EL (cell line): ENCODE measurements around the gene RIN1.
"Not testable (repeated sequence)": the region's sequence is repeated elsewhere in the genome, so short reads cannot be mapped to it uniquely, and the experiment has no call there.

Source experiments
- DNase-seq: peaks from one replicate; pipeline ENCODE4 v3.0.0-alpha.2; 2016

The RIN1 gene

GRCh38 chr11:66317723-66318599, 18.3 kb downstream of the RIN1 start:
- DNase-seq = peak; percentile 78

- peak; percentile 64 for DNase-seq
Observed at GRCh38 chr11:66317322-66317722, 18.9 kb downstream of the RIN1 start.

- DNase-seq = peak; percentile 76
Observed at GRCh38 chr11:66316849-66317251, 19.4 kb downstream of the RIN1 start, which contains the start of gene CD248. Gene CD248 (minus strand): TSS chr11:66317044. CDS start chr11:66317027, 17 bp downstream.

- peak; percentile 27 for DNase-seq
Observed at GRCh38 chr11:66315921-66316811, 20.1 kb downstream of the RIN1 start.

- no peak for DNase-seq
Observed at GRCh38 chr11:66315498-66315885, 20.7 kb downstream of the RIN1 start.

GRCh38 chr11:66314561-66315497, 21.4 kb downstream of the RIN1 start:
- no peak for DNase-seq

- no peak for DNase-seq
Observed at GRCh38 chr11:66314186-66314501, 22.1 kb downstream of the RIN1 start.

GRCh38 chr11:66313321-66314185, 22.7 kb downstream of the RIN1 start:
- peak; percentile 59 for DNase-seq

- peak; percentile 100 for DNase-seq
Observed at GRCh38 chr11:66312549-66313320, 23.5 kb downstream of the RIN1 start.

GRCh38 chr11:66311965-66312548, 24.2 kb downstream of the RIN1 start:
- peak; percentile 92 for DNase-seq

- no peak for DNase-seq
Observed at GRCh38 chr11:66311470-66311964, 24.7 kb downstream of the RIN1 start.

GRCh38 chr11:66310803-66311440, 25.3 kb downstream of the RIN1 start:
- not testable (repeated sequence) for DNase-seq

- no peak for DNase-seq
Observed at GRCh38 chr11:66310324-66310723, 25.9 kb downstream of the RIN1 start.

- DNase-seq = no peak
Observed at GRCh38 chr11:66309475-66309874, 26.8 kb downstream of the RIN1 start.

GRCh38 chr11:66302656-66303055, 33.6 kb downstream of the RIN1 start:
- DNase-seq = no peak

- no peak for DNase-seq
Observed at GRCh38 chr11:66299186-66299585, 37.0 kb downstream of the RIN1 start.

- DNase-seq = no peak
Observed at GRCh38 chr11:66297610-66298009, 38.6 kb downstream of the RIN1 start.

GRCh38 chr11:66294626-66295620, 41.3 kb downstream of the RIN1 start:
- no peak for DNase-seq
